Activated CD8-positive, alpha-beta memory T cell treated with anti-CD3 and anti-CD28 coated beads for 24 hours (primary cell): ENCODE data around the gene UQCC2.

Source experiments
- DNase-seq: peaks from one replicate; pipeline ENCODE4 v3.0.0-alpha.2; 2020

The UQCC2 gene

GRCh38 chr6:33744001-33744848 is 32.7 kb upstream of the UQCC2 start:
- peak; percentile 88 for DNase-seq

GRCh38 chr6:33742837-33743236 is 31.3 kb upstream of the UQCC2 start:
- DNase-seq, result no peak

GRCh38 chr6:33742092-33742491 is 30.6 kb upstream of the UQCC2 start:
- no peak for DNase-seq

- DNase-seq, result no peak
Observed at GRCh38 chr6:33740794-33741193, 29.3 kb upstream of the UQCC2 start.

- no peak for DNase-seq
Observed at GRCh38 chr6:33740204-33740608, 28.7 kb upstream of the UQCC2 start.

GRCh38 chr6:33739571-33739970 is 28.1 kb upstream of the UQCC2 start:
- no peak for DNase-seq

GRCh38 chr6:33738879-33739278 is 27.4 kb upstream of the UQCC2 start:
- DNase-seq, result no peak

GRCh38 chr6:33738153-33738552 is 26.7 kb upstream of the UQCC2 start:
- no peak for DNase-seq

GRCh38 chr6:33737267-33738026 is 25.9 kb upstream of the UQCC2 start:
- DNase-seq, result no peak

GRCh38 chr6:33735216-33735615 is 23.7 kb upstream of the UQCC2 start:
- no peak for DNase-seq

- DNase-seq, result no peak
Observed at GRCh38 chr6:33733709-33734007, 22.2 kb upstream of the UQCC2 start.

GRCh38 chr6:33732817-33733708 is 21.6 kb upstream of the UQCC2 start:
- no peak for DNase-seq

- no peak for DNase-seq
Observed at GRCh38 chr6:33732385-33732784, 20.9 kb upstream of the UQCC2 start.

GRCh38 chr6:33731751-33732282 is 20.3 kb upstream of the UQCC2 start:
- DNase-seq, result no peak

- DNase-seq, result no peak
Observed at GRCh38 chr6:33731035-33731434, 19.5 kb upstream of the UQCC2 start.

GRCh38 chr6:33730611-33731010 is 19.1 kb upstream of the UQCC2 start:
- no peak for DNase-seq

GRCh38 chr6:33729059-33729458 is 17.6 kb upstream of the UQCC2 start:
- no peak for DNase-seq

- DNase-seq, result no peak
Observed at GRCh38 chr6:33728438-33728837, 16.9 kb upstream of the UQCC2 start.

- DNase-seq, result no peak
Observed at GRCh38 chr6:33727932-33728331, 16.4 kb upstream of the UQCC2 start.

GRCh38 chr6:33727126-33727525 is 15.6 kb upstream of the UQCC2 start:
- no peak for DNase-seq

GRCh38 chr6:33726696-33727095 is 15.2 kb upstream of the UQCC2 start:
- DNase-seq, result no peak

- DNase-seq, result no peak
Observed at GRCh38 chr6:33725891-33726673, 14.6 kb upstream of the UQCC2 start.
